GM12892 (cell line): Measurements from ENCODE around the gene TTC31.

Experiments
- POLR2A ChIP-seq: IDR thresholded peaks from 2 replicates; pipeline ENCODE4 v1.6.1; 2011; ENCODE audit warnings: low read depth, low read length, control low read depth
- TAF1 ChIP-seq: IDR thresholded peaks from 2 replicates; pipeline ENCODE4 v1.6.1; 2011; ENCODE audit warnings: low read depth, mild to moderate bottlenecking, control low read depth, low read length, borderline replicate concordance

DNA sequence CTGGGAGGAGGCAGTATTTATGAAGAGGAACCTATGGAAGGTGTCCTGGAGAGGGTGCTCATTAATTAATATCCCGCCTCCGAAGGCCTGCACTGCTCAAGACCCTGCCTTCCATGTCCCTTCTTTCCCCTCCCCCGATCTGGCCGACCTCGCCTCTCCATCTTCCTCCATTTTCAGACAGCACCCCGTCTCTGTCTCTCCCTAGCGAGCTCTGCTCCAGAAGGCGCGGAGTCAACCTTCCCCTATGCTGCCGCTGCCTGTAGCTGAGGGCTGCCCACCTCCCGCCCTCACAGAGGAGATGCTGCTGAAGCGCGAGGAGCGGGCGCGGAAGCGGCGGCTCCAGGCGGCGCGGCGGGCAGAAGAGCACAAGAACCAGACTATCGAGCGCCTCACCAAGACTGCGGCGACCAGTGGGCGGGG lies 25.7 kb upstream of the TTC31 start:
- TF ChIP-seq POLR2A = no peak; the same call in 1 of the 2 replicates
- TF ChIP-seq TAF1 = no peak
